Glomerular visceral epithelial cell (primary cell): ENCODE data around the gene GYPC.
"Not testable (repeated sequence)": the region's sequence is repeated elsewhere in the genome, so short reads cannot be mapped to it uniquely, and the experiment has no call there.

ENCODE experiments used
- DNase-seq: peaks from one replicate; pipeline ENCODE4 v3.0.0-alpha.2; 2016; ENCODE audit errors: extremely low spot score

The GYPC gene

DNA sequence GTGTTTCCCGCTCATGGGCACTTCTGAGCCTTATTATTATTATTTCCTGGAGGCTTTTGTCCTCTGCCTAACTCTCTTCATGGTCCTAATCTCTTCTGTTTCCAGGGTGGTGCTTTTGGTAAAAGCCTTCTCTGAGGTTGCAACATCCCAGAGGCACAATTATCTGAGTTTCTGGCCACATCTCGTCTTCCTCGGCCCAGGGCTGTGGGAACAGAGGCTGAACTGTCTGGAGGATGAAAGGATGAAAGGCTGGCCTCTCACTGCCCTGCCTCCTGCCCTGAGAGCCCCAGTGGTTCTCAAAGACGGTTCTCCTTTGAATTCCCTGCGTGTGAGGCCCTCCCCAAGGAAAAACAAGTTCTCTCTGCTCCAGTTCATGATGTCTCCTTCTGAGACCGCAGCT lies 13.8 kb downstream of the GYPC start:
- DNase-seq: no peak

DNA sequence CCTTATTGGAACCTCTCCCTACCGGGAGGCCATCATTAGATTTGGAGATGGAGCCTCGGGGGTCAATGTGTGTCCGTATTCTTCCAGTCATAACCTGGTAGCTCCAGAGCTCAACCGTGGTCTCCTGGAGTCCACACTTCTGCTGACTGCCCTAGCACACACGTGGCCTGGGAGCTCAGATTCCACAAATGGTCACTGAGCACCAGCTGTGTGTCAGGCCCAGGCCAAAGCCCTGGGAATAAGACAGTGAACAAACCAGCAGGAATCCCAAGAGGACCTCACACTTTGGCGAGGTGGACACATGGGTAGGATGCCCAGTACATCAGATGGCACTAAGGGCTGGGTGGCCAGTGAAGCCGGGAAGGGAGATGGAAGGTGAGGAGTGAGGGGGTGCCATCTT lies 15.5 kb downstream of the GYPC start:
- DNase-seq: no peak

DNA sequence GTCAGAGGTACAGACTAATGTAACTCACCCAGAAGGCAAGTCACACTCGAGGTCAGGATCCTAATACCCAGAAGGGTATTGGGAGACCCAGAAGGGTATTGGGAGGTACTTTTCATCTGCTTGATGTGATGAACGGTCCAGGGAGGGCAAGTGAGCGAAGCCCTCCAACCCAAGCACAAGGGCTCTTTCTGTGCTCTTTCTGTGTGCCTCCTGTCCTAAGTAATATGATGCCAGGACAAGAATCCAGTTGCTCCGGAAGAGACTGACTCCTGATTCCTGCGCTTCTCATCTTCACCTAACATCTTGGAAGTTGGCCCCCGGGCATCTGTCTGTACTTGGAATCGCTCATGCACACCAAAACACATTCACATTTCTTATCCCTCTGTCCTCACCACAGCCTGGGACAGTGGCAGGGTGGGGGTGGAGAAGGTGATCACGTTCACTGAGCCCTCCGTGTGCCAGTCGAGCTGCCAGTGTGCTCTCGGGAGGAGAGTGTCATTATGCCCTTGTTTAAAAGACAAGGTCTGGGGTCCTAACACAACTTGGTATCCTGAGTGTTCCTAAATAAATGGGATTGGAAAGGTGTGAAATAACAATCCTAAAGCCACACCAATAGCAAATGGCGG lies 17.1 kb downstream of the GYPC start:
- no peak for DNase-seq

DNA sequence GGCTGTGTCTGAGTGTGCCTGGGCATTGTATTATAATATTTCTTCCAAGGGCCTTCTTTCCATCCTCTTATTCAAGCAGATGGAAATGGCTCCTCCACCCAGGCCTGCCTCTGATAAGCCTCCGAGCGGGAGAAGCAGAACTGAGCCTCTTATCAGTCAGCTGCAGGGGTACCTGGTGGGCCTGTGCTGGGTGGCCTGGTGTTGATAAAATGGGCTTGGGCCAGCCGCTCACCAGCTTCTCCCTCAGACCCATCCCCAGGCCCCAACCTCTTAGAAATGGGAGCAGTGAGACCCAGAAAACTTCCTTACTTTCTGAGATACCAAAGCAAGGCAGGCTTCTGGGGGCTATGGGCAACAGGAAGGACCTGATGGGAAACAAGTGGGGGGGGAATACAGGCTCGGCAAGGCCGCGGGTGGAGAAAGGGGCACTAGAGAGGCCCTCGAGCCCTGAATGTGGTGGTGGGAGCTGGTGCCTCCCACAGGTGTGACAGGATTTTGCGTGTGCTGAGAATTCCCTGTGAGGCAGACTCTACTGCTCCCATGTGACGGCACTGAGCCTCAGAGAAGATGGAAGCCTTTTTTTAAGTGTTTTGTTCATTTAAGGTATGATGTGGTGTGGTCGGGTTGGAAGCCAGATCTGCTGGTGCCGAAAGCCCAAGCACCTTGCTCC lies 18.3 kb downstream of the GYPC start:
- DNase-seq: no peak

DNA sequence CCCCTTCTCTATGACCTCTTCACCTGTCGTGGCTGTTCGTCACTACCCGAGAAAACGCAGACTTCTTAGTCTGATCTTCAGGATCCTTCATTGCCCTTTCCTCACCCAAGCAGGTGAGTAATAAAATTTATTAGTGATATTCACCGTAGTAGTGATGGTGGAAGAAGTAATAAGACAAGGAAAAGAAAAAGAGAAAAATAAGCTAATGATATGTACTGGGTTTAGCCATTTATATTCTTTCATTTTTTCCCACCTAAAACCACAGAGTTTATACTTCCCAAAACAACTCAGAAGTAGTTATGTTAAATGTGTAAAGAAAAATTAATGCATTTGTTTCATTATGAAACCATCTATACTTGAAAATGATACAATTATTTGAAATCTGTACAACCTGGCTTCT lies 19.7 kb downstream of the GYPC start:
- DNase-seq: no peak

DNA sequence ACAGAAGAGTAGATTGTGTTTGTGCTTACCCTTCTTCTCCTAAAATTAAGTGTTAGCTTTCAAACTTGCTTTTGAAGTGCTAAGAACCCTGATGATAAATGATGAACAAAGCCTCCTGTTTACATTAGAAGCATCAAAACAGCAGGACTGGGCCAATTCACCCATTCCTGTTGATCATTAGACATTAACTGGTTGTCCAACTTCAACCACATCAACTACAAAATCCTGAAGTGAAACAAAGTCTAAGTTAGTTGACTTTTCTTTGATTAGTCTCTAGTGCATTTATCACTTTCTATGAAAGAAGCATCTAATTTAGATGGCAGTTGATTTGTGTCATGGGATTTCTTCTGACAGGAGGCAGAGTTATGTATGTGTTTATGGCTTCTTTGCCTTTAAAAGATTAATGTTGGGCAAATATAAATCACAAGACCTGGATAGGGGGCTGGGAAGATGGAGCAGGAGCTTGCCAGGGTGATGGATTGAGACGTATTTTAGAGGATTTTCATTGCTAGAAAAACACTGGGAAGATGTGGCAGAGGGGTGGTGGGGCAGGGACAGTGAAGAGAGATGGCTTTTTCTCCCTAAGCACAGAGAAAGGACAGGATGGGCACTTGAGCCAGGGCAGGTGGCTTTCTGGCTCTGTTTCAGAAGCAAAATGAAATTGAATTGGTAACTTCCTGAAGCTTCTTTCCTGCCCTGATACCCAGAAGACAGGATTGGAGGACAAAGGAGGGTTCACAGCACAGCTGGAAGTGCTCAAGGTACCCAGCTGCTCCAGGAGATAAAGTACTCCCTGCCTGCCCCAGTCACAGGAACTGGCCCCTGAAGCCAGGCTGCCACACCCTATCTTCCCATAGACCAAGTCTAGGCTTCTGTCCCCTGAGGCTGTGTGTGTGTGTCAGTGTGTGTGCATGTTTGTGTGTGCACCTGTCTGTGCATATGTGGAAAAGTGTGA lies 20.5 kb downstream of the GYPC start:
- DNase-seq: no peak

DNA sequence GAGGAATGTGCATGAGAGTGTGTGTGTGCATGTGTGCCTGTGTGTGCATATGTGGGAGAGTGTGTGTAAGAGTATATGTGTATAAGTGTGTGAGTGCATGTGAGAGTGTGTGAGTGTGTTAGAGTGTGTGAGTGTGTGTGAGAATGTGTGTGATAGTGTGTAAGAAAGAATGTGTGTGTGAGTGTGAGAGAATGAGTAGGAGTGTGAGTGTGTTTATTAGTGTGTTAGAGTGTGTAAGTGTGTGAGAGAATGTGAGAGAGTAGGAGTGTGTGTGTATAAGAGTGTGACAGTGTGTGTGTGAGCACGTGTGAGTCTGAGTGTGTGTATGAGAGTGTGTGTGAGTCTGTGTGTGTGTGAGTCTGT lies 21.2 kb downstream of the GYPC start:
- DNase-seq: no peak

DNA sequence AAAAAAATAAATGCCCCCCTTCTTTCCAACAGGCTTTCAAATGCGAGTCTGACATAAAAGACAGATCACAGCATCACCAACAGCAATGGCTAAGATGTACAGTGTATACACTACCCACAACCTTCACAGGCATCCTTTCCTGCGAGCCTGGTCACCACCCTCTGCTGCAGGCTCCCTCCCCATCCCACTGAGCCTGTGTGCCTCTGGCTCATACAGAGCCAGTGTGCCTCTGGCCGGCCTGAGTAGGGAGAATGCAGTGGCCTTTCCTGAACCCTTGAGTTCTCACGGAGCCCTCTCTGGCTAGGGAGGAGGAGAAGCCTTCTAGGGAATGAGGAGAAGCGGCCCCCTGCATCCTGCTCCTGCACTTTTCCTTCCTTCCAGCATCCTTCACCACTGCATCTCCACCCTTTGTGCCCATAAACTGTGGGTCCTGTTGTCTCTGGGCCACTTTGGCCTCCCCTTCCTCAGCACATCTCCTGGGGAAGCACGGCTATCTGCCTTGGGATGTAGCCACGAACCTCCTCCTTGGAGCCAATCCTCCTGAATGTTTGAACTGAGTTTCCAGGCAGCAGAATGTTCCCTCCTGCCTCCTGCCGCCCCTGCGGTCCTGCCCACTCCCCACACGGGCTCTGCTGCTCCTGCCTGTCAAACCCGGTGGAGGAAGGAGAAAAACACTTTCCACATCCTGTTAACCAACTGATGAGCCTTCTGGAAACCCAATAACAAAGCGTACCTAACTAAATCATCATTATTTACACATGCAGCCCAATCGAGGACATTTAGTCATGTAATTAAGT lies 22.5 kb downstream of the GYPC start:
- DNase-seq: no peak

DNA sequence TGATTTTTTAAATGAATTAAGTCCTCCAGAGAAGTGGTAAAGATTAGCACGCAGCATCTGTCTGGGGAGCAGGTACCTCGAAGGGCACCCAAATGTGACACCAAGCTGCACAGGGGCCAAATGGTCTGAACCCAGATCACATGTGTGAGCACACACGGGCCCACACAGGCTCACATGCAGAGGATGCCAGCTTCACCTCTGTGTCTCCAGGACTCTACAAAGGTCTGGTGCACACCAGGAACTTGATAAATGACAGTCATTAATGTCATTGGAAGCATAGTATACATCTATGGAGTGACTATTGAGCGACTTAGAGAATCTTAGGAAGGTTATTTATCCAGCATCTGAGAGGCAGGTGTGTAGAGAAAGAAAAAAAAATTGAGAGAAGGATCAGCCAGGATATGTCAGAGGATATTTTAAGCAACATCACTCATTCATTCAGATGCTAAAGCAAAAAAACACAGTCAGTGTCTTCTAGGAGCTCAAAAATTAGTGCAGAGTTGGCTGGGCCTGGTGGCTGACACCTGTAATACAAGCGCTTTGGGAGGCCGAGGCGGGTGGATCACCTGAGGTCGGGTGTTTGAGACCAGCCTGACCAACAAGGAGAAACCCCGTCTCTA lies 23.2 kb downstream of the GYPC start:
- DNase-seq: no peak

DNA sequence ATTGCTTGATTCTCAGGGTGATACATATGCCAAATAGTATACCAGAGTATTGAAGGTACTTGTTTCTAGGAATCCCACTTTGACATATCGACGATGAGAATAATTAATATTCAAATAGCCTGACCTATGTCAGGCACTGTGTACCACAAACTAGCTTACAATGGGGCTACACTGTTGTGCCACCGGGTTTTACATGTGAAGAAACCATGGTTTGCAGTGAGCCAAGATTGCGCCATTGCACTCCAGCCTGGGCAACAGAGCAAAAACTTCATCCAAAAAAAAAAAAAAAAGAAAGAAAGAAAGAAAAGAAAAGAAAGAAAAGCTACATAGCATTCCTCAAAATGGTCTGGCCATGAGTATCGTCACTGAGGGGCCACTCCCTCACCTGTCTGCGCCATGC lies 25.5 kb downstream of the GYPC start:
- no peak for DNase-seq

DNA sequence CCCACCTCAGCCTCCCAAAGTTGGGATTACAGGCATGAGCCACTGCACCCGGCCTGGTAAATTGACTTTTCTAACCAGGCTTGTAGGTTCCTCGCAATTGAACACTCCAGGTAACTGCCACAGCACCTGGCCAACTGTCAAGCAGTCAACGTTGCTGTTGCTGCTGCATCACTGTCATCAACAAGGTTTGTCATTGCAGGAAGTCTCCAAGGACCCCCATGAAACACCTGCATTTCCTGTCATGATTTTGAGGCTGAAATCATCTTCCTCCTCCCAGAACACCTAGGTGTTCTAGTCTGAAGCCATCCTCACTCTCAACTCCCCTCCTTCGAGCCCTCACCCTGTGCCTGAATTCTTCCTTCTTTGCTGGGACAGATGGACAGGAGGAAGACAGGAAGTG lies 29.7 kb downstream of the GYPC start:
- DNase-seq: no peak

DNA sequence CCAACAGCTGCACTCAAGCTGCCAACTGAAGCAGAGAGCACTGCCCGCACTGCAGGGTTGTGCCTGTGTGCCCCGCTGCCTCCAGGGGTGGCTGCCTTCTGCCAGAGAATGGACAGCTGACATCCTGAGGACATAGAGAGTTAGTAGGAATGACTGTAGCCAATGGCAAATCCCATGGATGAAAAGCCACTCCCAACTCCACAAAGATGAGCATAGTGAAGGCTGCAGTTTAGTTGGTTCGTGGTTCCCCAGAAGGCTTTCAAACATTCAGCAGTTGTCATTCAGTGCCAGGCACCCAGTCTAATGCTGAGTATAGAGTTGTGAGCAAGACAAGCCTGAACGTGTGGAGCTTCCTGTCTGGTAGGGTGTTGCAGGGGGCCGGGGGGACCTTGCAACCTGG lies 30.3 kb downstream of the GYPC start:
- DNase-seq: no peak

DNA sequence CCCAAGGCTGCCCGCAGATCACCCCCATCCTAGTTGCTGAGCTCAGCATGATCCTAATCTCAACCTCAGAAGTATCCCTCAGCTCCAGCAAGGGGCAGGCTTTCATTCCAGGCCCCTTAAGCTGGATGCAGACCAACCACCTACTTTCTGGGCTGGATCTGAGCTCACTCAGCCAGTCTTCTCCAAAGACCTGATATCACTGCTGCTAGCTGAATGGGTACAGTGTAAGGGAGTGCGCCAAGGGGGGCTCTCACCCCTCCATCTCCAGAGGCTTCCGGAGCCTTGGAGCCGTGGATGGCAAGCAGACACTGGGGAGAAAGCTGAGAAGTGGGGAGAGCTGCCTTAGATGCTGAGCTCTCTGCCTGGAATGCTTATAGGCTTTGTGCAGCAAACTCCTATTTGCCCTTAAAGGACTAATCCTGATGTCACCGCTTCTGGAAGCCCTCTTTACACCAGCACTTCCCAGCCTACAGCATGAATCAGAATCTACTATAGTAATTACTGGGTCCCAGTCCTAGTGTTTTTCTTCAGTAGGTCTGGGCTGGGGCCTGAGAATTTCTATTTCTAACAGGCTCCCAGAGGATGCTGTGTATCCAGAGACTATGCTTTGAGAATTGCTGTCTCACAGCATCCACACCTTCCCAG lies 31.0 kb downstream of the GYPC start:
- DNase-seq: no peak

DNA sequence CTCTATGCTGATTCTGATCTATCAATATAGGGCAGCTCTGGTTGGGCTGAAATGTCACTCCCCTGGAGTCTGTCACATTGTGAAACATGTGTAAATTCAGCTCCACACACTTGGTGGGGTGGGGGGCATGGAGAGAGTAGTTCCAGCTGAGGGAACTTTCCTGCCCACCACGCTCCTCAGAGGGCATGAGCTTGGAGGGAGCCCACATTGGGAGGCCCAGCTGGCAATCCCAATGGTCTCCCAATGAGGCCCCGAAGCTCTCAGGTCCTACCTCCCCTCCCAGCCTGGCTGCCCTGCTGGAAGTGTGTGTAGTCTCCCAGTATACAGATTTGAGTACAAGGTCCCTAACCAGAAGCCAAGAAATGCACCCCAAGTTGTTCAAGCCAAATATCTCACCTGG lies 31.5 kb downstream of the GYPC start:
- DNase-seq: no peak

DNA sequence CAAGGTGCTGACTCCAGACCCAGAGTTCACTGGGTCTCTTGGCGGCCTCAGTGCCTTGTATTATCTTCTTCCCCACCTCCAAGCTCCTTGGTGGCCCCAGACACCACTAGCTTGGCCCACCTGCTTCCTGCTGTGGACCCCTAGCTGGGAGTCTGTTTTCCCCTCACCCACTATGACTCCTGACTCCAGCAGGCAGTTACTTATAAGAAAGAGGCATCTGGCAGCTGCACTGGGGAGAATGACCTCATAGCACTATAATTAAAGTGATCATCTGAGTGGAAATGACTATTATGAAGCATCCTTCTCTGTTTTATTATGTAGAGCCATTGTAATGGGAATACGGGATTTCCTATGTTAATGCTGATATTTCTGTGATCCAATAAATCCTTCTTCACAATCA lies 32.6 kb downstream of the GYPC start:
- not testable (repeated sequence) for DNase-seq

DNA sequence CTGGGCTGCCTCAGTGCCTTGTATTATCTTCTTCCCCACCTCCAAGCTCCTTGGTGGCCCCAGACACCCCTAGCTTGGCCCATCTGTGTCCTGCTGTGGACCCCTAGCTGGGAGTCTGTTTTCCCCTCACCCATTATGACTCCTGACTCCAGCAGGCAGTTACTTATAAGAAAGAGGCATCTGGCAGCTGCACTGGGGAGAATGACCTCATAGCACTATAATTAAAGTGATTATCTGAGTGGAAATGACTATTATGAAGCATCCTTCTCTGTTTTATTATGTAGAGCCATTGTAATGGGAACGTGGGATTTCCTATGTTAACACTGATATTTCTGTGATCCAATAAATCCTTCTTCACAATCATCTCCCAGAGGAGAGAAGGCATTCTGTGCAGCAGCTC lies 36.3 kb downstream of the GYPC start:
- not testable (repeated sequence) for DNase-seq

DNA sequence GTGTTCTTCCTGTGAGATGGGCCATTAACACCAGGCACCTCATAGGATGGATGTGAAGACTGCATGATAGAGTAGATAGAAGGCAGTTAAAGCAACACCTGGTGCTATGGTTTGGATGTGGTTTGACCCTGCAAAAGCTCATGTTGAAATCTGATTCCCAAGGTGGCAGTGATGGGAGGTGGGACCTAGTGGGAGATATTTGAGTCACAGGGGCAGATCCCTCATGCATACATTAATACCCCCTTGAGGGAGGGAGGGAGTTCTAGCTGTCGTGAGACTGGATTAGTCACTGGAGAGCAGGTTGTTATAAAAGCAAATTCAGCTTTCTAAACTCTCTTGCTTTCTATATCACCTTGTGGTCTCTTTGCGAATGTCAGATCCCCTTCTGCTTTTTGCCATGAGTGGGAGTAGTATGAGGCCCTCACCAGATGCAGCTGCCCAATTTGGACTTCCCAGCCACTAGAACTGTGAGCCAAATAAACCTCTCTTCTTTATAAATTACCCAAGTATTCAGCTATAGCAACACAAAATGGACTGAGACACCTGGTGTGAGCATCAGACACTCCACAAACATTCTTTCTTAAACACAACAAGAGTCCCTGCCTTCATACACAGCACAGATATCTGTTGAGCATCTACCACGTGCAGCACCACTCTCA lies 37.1 kb downstream of the GYPC start:
- DNase-seq: not testable (repeated sequence)

DNA sequence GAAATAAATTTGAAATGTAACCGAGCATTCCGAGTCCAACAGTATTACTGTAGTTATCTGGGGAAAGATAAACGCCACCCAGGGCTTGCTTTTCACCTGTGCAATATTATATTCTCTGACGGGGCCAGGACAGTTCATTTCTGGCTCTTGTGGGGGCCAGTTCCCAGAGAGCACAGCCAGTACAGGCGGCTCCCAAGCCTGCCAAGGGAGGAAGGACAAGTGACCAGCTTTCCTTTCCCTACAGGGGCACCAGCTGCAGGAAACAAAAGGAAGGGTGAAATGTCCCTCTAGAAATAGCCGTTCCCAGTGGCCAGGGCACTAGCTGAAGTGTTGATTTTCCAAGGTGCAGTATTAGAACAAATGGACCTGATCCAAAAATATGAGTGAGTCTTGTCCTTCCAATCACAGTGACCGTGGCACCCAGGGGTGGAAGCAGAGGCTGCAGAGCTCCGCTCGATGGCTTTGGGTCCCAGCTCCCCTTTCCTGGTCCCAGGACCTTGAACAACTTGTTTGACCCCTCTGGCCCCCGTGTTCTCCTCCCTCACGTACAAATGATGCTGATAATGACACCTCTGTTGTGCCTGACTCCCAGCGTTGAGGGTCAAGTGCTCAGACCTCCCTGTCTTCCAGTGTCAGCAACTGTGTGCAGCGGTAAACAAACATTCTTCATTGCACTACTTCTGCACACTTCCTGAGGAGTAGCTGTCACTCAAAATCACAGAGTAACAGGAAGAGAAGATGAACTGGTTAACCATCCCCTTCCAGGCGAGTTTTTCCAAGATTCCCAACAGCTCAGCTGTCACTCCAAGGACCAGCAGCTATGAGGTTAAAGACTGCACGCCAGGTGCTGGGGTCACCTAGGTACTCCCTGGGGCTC lies 40.9 kb downstream of the GYPC start:
- no peak for DNase-seq

DNA sequence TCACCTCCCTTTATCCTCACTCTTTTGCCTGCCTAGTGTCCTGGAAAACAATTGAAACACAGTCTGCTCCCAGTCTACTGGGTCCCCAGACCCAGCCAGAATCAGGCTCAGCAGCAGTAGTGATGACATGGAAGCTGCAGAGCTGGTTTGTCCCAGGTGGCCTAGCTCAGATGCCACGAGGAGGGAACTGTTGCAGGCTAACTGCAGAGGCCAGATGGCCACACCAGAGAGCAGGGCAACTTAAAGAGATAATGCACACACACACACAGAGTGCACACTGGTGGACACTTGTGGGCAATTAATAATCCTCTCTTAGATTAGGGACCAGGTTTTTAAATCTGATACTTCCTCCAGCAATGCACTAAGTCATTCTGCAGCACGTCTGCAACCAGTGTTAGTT lies 42.4 kb downstream of the GYPC start:
- no peak for DNase-seq

DNA sequence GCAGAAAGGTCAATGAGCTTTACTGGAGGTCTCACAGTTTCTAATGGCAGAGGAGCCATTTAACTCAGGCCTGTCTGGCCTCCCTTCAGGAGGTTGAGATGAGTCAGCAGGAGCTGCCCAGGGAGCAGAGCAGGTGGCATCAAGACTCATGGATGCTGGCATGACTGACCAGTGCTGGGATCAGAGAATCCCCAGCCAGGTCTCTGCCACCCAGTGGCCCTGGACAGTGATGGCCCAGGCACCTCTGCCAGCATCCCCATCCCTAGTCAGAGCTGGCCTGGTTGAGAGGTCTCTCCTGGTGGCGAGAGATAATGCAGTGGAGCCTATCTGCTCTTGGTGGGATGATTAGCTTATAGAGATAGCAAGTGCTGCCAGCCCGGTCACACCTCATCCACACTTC lies 43.1 kb downstream of the GYPC start:
- no peak for DNase-seq
